ENCODE data around the gene CCSER1. TPM values are rescaled to one million over a fixed set of nuclear protein-coding genes. Genes with fewer than 3 reads are reported as not detected.

Gene CCSER1
- total and polyA plus RNA-seq, 7 donors, result 0.06 to 2.5 (median 0.30) TPM

DNA sequence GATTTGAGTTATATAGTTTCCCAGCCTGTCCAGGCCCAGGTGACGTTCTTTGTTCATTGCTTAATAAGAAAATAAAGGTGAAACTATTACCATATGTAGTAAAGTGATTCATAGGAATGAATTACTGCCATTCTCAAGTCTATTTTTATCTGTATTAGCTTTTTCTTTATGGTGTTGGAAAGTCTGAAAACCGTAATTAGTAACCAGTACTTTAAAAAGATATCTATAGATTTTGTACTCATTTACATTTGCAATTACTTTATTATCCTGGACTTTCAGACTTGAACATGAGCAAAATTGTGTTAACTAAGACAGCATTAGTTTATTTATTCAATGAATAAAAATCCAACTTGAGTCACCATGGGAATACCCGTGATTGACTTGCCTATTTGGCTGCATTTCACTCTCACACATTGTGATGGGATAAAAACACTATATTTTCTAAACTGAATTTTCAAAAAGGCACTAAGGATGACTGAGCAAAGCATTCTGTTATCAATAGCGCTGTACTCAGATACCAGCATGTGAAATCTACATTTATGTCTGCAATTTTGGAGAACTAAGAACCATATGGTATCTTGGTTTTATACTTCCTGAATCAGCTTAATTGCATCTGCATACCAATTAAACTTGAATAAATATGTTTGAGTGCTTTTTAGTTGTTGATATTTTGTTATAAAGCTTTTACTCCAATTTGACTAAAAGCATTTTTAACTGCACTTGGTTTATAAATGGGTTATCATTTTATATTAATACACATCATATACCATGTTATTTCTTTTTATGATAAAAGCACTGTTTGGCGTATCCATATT lies 154.6 kb downstream of the CCSER1 start:
- no peaks in the 10 kb centered on the region for H3K36me3 ChIP-seq (ENCODE audit: insufficient read depth in 1 of 2, low read depth in 1 of 2)
- TF ChIP-seq CTCF (IDR thresholded peaks at IDR 0.05), result no peak
- H3K27ac ChIP-seq, result no peak overlapping the region

GRCh38 chr4:90290345-90290744 lies 163.2 kb downstream of the CCSER1 start:
- 76 to 85% (median 77%) methylated on average over 4 of the region's 4 CpGs for WGBS, 3 donors
- TF ChIP-seq CTCF (IDR thresholded peaks at IDR 0.05), result no peak
- intact Hi-C loops (cut with DNase I), result loop anchor here in 1 of 2 donors (10.0 kb wide), 1 partner anchor 176 kb away; no protein-coding TSS in a partner anchor

More for the DNA sequence above, 154.6 kb downstream of the CCSER1 start:
- H3K4me3 ChIP-seq, result no peak overlapping the region
- DNase-seq, result no peak
- WGBS, 3 donors, result 84 to 85% (median 85%) methylated on average over 5 of the region's 5 CpGs
- H3K27me3 ChIP-seq (ENCODE audit: insufficient read depth in 3 of 3, low read length in 2 of 3), result no peaks in the 10 kb centered on the region
- intact Hi-C loops (cut with DNase I), result no loop called here
- H3K4me1 ChIP-seq, result no peaks in the 10 kb centered on the region
- ATAC-seq, result no peak
- H3K9me3 ChIP-seq, result no peaks in the 10 kb centered on the region

DNA sequence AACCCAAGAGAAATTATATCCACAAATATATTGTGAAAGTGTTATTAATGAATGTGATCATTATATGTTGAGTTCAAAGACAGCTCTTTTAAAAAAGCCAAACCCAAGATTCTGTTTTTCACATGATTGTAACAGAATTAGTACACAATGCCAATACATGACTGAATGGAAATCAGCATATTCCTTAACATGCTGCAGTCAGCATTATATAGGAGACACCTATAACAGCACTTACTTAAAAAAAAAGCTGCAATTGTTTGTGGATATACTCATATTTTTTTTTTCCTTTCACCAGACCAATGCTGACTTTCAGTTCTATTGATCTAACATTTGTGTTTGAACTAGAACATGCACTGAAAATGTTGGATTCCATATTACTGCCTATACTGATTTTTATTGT lies 165.2 kb downstream of the CCSER1 start:
- intact Hi-C loops (cut with DNase I), result loop anchor here in 1 of 2 donors (10.0 kb wide), 1 partner anchor 178 kb away; no protein-coding TSS in a partner anchor
- no peak for DNase-seq
- TF ChIP-seq CTCF (IDR thresholded peaks at IDR 0.05), result no peak
- H3K9me3 ChIP-seq, result no peaks in the 10 kb centered on the region
- no peak overlapping the region for H3K4me3 ChIP-seq
- H3K27me3 ChIP-seq (ENCODE audit: insufficient read depth in 3 of 3, low read length in 2 of 3), result no peaks in the 10 kb centered on the region
- H3K36me3 ChIP-seq (ENCODE audit: insufficient read depth in 1 of 2, low read depth in 1 of 2), result no peaks in the 10 kb centered on the region
- H3K4me1 ChIP-seq, result no peaks in the 10 kb centered on the region
- no peak for ATAC-seq
- no peak overlapping the region for H3K27ac ChIP-seq

More at GRCh38 chr4:90290345-90290744, 163.2 kb downstream of the CCSER1 start:
- H3K36me3 ChIP-seq (ENCODE audit: insufficient read depth in 1 of 2, low read depth in 1 of 2), result no peaks in the 10 kb centered on the region
- ATAC-seq (no peak), DNase-seq (no peak)
- no peaks in the 10 kb centered on the region for H3K27me3 ChIP-seq (ENCODE audit: insufficient read depth in 3 of 3, low read length in 2 of 3)
- H3K27ac ChIP-seq, result no peak overlapping the region
- no peaks in the 10 kb centered on the region for H3K4me1 ChIP-seq
- no peaks in the 10 kb centered on the region for H3K9me3 ChIP-seq
- H3K4me3 ChIP-seq, result no peak overlapping the region

- no peaks in the 10 kb centered on the region for H3K4me1 ChIP-seq
- intact Hi-C loops (cut with DNase I), result loop anchor here in 1 of 2 donors (10.0 kb wide), 1 partner anchor 179 kb away; no protein-coding TSS in a partner anchor
Observed at GRCh38 chr4:90293320-90293719, 166.1 kb downstream of the CCSER1 start.

More at GRCh38 chr4:90293320-90293719, 166.1 kb downstream of the CCSER1 start:
- H3K27me3 ChIP-seq (ENCODE audit: insufficient read depth in 3 of 3, low read length in 2 of 3), result no peaks in the 10 kb centered on the region
- no peaks in the 10 kb centered on the region for H3K9me3 ChIP-seq
- H3K27ac ChIP-seq, result no peak overlapping the region
- TF ChIP-seq CTCF (IDR thresholded peaks at IDR 0.05), result peak; percentile 51
- WGBS, 3 donors, result 21 to 34% (median 26%) methylated on average over 2 of the region's 2 CpGs
- no peak overlapping the region for H3K4me3 ChIP-seq
- no peak for ATAC-seq
- no peak for DNase-seq
- H3K36me3 ChIP-seq (ENCODE audit: insufficient read depth in 1 of 2, low read depth in 1 of 2), result no peaks in the 10 kb centered on the region
